ENCODE results near the gene AQP1. TPM values are rescaled to one million over a fixed set of nuclear protein-coding genes. Genes with fewer than 3 reads are reported as not detected.

The AQP1 gene
- total RNA-seq, 1 donor from 2014 or later, result not detected

DNA sequence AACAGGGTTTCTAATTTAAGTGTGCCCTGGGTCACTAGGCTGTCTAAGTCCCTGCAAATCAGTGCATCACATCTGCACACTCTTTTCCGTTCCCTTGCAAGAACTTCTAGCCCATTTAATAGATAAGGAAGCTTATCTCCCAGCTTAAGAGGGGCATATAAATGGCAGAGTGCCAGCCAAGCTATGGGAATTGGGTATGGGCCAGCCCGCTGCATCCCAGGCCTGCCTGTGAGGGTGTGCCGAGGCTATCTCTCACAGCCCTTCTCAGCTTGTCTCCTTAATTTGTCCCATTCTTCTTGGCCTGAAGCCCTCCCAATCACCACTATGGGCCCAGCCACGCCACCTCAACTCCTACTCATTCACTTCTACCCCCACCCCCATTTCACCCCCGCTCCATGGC lies 14.7 kb downstream of the AQP1 start:
- peaks cover 1% of the 10 kb centered on the region for H3K9me3 Mint-ChIP-seq (ENCODE audit: unreplicated experiment)
- TF ChIP-seq CTCF (IDR thresholded peaks at IDR 0.05; ENCODE audit: partially characterized antibody, unreplicated experiment), result no peak
- no peak for DNase-seq
- no peaks in the 10 kb centered on the region for H3K36me3 Mint-ChIP-seq (ENCODE audit: unreplicated experiment)
- H3K4me1 Mint-ChIP-seq (ENCODE audit: low read depth, unreplicated experiment), result peaks cover 4% of the 10 kb centered on the region
- H3K27ac Mint-ChIP-seq (ENCODE audit: unreplicated experiment), result no peak overlapping the region
- peaks cover 7% of the 10 kb centered on the region for H3K27me3 Mint-ChIP-seq (ENCODE audit: unreplicated experiment)
- H3K4me3 Mint-ChIP-seq (ENCODE audit: unreplicated experiment), result no peak overlapping the region

DNA sequence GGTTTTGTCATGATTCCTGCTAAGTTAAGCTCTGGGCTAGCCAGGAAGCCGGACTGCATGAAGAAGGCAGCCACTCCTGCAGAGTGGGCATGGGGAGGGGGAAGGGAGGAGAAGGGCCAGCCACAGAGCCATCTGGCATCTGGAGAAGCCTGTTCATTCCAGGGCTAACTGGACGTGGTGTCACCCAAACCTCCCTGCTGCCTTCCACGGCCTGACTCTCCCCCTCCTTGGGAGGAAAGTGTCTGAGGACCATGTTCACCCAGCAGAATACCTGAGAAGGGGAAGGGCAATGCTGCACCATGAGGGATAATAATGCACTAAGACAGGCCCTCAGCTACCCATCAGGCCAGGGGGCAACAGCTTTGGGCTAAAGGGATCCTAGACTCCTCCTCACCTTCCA lies 15.4 kb downstream of the AQP1 start:
- Mint-ChIP-seq H3K27ac (ENCODE audit: unreplicated experiment) (no peak overlapping the region), H3K36me3 (ENCODE audit: unreplicated experiment) (no peaks in the 10 kb centered on the region), H3K27me3 (ENCODE audit: unreplicated experiment) (peaks cover 8% of the 10 kb centered on the region), H3K4me1 (ENCODE audit: low read depth, unreplicated experiment) (peaks cover 4% of the 10 kb centered on the region), H3K4me3 (ENCODE audit: unreplicated experiment) (no peak overlapping the region), H3K9me3 (ENCODE audit: unreplicated experiment) (peaks cover 1% of the 10 kb centered on the region)
- no peak for TF ChIP-seq CTCF (IDR thresholded peaks at IDR 0.05; ENCODE audit: partially characterized antibody, unreplicated experiment)
- no peak for DNase-seq

GRCh38 chr7:30927559-30927958 lies 15.9 kb downstream of the AQP1 start:
- H3K27me3 Mint-ChIP-seq (ENCODE audit: unreplicated experiment), result peaks cover 11% of the 10 kb centered on the region

GRCh38 chr7:30928254-30928872 lies 16.7 kb downstream of the AQP1 start:
- Mint-ChIP-seq H3K4me3 (ENCODE audit: unreplicated experiment) (no peak overlapping the region), H3K27ac (ENCODE audit: unreplicated experiment) (no peak overlapping the region), H3K27me3 (ENCODE audit: unreplicated experiment) (peaks cover 11% of the 10 kb centered on the region), H3K9me3 (ENCODE audit: unreplicated experiment) (peaks cover 3% of the 10 kb centered on the region), H3K36me3 (ENCODE audit: unreplicated experiment) (no peaks in the 10 kb centered on the region), H3K4me1 (ENCODE audit: low read depth, unreplicated experiment) (peaks cover 4% of the 10 kb centered on the region)
- DNase-seq, result no peak
- no peak for TF ChIP-seq CTCF (IDR thresholded peaks at IDR 0.05; ENCODE audit: partially characterized antibody, unreplicated experiment)

More at GRCh38 chr7:30927559-30927958, 15.9 kb downstream of the AQP1 start:
- no peak overlapping the region for H3K27ac Mint-ChIP-seq (ENCODE audit: unreplicated experiment)
- no peak for DNase-seq
- no peak overlapping the region for H3K4me3 Mint-ChIP-seq (ENCODE audit: unreplicated experiment)
- H3K36me3 Mint-ChIP-seq (ENCODE audit: unreplicated experiment), result no peaks in the 10 kb centered on the region
- no peak for TF ChIP-seq CTCF (IDR thresholded peaks at IDR 0.05; ENCODE audit: partially characterized antibody, unreplicated experiment)
- peaks cover 3% of the 10 kb centered on the region for H3K9me3 Mint-ChIP-seq (ENCODE audit: unreplicated experiment)
- peaks cover 4% of the 10 kb centered on the region for H3K4me1 Mint-ChIP-seq (ENCODE audit: low read depth, unreplicated experiment)

- Mint-ChIP-seq H3K27me3 (ENCODE audit: unreplicated experiment) (peaks cover 8% of the 10 kb centered on the region), H3K4me3 (ENCODE audit: unreplicated experiment) (no peak overlapping the region), H3K4me1 (ENCODE audit: low read depth, unreplicated experiment) (peaks cover 7% of the 10 kb centered on the region), H3K27ac (ENCODE audit: unreplicated experiment) (no peak overlapping the region), H3K36me3 (ENCODE audit: unreplicated experiment) (no peaks in the 10 kb centered on the region), H3K9me3 (ENCODE audit: unreplicated experiment) (peaks cover 3% of the 10 kb centered on the region)
- no peak for DNase-seq
- no peak for TF ChIP-seq CTCF (IDR thresholded peaks at IDR 0.05; ENCODE audit: partially characterized antibody, unreplicated experiment)
Observed at GRCh38 chr7:30929686-30930085, 18.0 kb downstream of the AQP1 start.

Measured in glutamatergic neuron (in vitro differentiated cells).